ENCODE results near the gene ZNF621. TPM values are rescaled to one million over a fixed set of nuclear protein-coding genes. Genes with fewer than 3 reads are reported as not detected.

Gene ZNF621
- total RNA-seq, 1 experiment from 2014 or later = 20.0 TPM

DNA sequence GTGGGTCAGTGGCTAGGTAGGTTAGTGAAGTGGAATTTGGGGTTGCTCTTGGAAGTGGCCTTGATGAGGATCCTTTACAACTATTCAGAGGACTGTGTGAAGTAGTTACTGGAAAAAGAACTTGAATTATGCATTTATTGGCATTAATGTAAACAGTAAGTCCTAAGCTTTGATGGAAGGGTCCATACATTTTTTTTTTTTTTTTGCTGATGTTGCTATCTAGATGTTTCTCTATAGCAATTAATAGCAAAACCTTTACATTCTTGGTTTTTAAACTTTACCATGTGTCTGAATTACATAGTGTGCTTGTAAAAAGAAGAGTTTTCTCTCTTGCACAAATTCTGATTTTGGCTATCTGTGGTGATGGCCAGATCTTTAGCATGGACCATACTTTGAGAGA lies 9.5 kb downstream of the ZNF621 start (continued):
- TF ChIP-seq GABPB1 (CRISPR knock-in tag; IDR thresholded peaks at IDR 0.05) = no peak

DNA sequence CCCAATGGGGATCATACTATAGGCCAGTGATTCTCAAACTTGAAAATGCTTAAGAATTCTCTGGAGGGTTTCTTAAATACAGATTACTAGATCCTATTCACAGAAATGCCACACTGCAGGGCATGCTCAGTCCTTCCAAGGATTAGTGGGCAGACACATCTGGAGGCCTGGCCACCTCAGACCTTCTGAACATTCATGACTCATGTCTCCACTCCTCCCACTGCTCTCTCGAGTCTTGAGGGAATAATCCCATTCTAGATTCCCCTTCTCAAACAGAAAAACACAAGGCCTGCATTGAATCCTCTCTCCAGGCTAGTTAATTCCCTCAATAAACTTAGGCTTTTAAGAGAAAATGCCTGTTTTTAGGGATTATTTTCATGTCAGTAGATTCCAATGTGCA lies 22.1 kb downstream of the ZNF621 start:
- Mint-ChIP-seq H3K9me3 (peaks cover 21% of the 10 kb centered on the region), H3K4me1 (0 out of 2 replicates have a peak, but pooled peaks cover 3% of the 10 kb centered on the region), H3K27me3 (ENCODE audit: low read depth) (no peaks in the 10 kb centered on the region), H3K36me3 (peaks cover 5% of the 10 kb centered on the region), H3K27ac (no peak overlapping the region), H3K4me3 (no peak overlapping the region)
- CTCF ChIA-PET = no interaction called here
- TF ChIP-seq JAZF1 (CRISPR knock-in tag; IDR thresholded peaks at IDR 0.05) (no peak), FOXK1 (CRISPR knock-in tag; IDR thresholded peaks at IDR 0.05) (no peak), ESRRA (CRISPR knock-in tag; IDR thresholded peaks at IDR 0.05; ENCODE audit: borderline replicate concordance) (no peak), PRRX2 (CRISPR knock-in tag; IDR thresholded peaks at IDR 0.05) (no peak), TEAD1 (CRISPR knock-in tag; IDR thresholded peaks at IDR 0.05) (no peak), TP53 (CRISPR knock-in tag; IDR thresholded peaks at IDR 0.05) (no peak)
- TF ChIP-seq, protein P1, sequence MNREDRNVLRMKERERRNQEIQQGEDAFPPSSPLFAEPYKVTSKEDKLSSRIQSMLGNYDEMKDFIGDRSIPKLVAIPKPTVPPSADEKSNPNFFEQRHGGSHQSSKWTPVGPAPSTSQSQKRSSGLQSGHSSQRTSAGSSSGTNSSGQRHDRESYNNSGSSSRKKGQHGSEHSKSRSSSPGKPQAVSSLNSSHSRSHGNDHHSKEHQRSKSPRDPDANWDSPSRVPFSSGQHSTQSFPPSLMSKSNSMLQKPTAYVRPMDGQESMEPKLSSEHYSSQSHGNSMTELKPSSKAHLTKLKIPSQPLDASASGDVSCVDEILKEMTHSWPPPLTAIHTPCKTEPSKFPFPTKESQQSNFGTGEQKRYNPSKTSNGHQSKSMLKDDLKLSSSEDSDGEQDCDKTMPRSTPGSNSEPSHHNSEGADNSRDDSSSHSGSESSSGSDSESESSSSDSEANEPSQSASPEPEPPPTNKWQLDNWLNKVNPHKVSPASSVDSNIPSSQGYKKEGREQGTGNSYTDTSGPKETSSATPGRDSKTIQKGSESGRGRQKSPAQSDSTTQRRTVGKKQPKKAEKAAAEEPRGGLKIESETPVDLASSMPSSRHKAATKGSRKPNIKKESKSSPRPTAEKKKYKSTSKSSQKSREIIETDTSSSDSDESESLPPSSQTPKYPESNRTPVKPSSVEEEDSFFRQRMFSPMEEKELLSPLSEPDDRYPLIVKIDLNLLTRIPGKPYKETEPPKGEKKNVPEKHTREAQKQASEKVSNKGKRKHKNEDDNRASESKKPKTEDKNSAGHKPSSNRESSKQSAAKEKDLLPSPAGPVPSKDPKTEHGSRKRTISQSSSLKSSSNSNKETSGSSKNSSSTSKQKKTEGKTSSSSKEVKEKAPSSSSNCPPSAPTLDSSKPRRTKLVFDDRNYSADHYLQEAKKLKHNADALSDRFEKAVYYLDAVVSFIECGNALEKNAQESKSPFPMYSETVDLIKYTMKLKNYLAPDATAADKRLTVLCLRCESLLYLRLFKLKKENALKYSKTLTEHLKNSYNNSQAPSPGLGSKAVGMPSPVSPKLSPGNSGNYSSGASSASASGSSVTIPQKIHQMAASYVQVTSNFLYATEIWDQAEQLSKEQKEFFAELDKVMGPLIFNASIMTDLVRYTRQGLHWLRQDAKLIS (CRISPR knock-in tag; IDR thresholded peaks at IDR 0.05; ENCODE audit: borderline replicate concordance) = no peak
- TF ChIP-seq, protein P2, sequence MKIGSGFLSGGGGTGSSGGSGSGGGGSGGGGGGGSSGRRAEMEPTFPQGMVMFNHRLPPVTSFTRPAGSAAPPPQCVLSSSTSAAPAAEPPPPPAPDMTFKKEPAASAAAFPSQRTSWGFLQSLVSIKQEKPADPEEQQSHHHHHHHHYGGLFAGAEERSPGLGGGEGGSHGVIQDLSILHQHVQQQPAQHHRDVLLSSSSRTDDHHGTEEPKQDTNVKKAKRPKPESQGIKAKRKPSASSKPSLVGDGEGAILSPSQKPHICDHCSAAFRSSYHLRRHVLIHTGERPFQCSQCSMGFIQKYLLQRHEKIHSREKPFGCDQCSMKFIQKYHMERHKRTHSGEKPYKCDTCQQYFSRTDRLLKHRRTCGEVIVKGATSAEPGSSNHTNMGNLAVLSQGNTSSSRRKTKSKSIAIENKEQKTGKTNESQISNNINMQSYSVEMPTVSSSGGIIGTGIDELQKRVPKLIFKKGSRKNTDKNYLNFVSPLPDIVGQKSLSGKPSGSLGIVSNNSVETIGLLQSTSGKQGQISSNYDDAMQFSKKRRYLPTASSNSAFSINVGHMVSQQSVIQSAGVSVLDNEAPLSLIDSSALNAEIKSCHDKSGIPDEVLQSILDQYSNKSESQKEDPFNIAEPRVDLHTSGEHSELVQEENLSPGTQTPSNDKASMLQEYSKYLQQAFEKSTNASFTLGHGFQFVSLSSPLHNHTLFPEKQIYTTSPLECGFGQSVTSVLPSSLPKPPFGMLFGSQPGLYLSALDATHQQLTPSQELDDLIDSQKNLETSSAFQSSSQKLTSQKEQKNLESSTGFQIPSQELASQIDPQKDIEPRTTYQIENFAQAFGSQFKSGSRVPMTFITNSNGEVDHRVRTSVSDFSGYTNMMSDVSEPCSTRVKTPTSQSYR (CRISPR knock-in tag; IDR thresholded peaks at IDR 0.05) = no peak
- TF ChIP-seq, protein P3, sequence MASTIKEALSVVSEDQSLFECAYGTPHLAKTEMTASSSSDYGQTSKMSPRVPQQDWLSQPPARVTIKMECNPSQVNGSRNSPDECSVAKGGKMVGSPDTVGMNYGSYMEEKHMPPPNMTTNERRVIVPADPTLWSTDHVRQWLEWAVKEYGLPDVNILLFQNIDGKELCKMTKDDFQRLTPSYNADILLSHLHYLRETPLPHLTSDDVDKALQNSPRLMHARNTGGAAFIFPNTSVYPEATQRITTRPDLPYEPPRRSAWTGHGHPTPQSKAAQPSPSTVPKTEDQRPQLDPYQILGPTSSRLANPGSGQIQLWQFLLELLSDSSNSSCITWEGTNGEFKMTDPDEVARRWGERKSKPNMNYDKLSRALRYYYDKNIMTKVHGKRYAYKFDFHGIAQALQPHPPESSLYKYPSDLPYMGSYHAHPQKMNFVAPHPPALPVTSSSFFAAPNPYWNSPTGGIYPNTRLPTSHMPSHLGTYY (CRISPR knock-in tag; IDR thresholded peaks at IDR 0.05) = no peak
- TF ChIP-seq, protein P4, sequence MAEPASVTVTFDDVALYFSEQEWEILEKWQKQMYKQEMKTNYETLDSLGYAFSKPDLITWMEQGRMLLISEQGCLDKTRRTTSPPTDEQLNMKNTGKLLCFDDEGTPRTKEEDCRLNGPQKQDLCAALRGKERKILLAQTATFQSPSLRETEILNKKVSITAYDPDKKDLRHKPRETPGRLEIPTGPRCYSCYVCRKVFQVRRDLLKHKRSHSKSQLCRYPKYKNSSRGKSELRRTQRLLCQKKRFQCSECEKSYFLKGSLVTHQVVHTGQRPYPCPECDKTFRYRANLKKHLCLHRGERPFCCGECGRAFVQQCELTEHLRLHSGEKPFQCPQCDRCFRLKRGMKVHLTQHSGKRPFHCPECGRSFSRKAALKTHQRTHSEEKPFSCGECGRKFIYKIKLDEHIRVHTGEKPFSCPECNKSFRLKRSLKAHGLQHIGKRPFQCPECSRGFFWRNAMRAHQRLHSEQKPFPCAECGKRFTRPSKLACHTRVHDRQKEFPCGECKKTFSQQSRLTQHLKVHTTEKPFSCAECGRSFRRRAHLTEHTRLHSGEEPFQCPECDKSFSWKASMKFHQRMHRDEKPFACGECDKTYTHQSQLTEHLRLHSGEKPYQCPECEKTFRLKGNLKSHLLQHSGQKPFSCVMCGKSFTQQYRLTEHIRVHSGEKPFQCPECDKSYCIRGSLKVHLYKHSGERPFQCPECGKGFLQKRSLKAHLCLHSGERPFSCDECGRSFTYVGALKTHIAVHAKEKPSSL (CRISPR knock-in tag; conservative IDR thresholded peaks at IDR 0.05) = no peak
- POLR2A ChIA-PET = no interaction called here
- DNase-seq (ENCODE audit: low spot score) = no peak
- no peak for ATAC-seq

DNA sequence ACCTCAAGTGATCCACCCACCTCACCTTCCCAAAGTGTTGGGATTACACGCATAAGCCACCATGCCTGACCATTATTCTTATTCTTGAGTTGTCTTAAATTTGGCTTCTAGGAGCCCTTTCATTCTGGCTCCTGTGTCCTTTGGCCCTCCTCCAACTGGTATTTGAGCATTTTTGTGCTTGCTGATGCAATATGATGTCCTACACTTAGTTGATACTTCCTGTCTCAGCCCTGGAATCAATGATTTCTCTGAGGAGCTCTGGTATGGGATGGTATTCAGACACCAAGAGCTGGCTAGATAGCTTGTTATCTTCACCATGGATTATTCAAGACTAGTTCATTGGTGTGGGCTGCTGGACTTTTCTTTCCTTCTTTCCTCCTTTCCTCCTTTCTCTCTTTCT lies 25.4 kb downstream of the ZNF621 start:
- Mint-ChIP-seq H3K27ac (no peak overlapping the region), H3K4me3 (no peak overlapping the region), H3K36me3 (peaks cover 5% of the 10 kb centered on the region), H3K27me3 (ENCODE audit: low read depth) (no peaks in the 10 kb centered on the region), H3K4me1 (0 out of 2 replicates have a peak, but pooled peaks cover 3% of the 10 kb centered on the region), H3K9me3 (peaks cover 29% of the 10 kb centered on the region)
- CTCF ChIA-PET = no interaction called here
- POLR2A ChIA-PET = no interaction called here
- no peak for DNase-seq (ENCODE audit: low spot score)
- ATAC-seq = no peak
- TF ChIP-seq JUN (CRISPR knock-in tag; IDR thresholded peaks at IDR 0.05) = no peak
- no peak for TF ChIP-seq FOXK1 (CRISPR knock-in tag; IDR thresholded peaks at IDR 0.05)
- TF ChIP-seq ZNF396 (CRISPR knock-in tag; IDR thresholded peaks at IDR 0.05; ENCODE audit: borderline replicate concordance) = no peak
- TF ChIP-seq CREB1 (CRISPR knock-in tag; IDR thresholded peaks at IDR 0.05) = no peak
- TF ChIP-seq, protein P5, sequence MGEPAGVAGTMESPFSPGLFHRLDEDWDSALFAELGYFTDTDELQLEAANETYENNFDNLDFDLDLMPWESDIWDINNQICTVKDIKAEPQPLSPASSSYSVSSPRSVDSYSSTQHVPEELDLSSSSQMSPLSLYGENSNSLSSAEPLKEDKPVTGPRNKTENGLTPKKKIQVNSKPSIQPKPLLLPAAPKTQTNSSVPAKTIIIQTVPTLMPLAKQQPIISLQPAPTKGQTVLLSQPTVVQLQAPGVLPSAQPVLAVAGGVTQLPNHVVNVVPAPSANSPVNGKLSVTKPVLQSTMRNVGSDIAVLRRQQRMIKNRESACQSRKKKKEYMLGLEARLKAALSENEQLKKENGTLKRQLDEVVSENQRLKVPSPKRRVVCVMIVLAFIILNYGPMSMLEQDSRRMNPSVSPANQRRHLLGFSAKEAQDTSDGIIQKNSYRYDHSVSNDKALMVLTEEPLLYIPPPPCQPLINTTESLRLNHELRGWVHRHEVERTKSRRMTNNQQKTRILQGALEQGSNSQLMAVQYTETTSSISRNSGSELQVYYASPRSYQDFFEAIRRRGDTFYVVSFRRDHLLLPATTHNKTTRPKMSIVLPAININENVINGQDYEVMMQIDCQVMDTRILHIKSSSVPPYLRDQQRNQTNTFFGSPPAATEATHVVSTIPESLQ (CRISPR knock-in tag; IDR thresholded peaks at IDR 0.05) = no peak
- no peak for TF ChIP-seq GABPB1 (CRISPR knock-in tag; IDR thresholded peaks at IDR 0.05)
- TF ChIP-seq NR1H2 (CRISPR knock-in tag; IDR thresholded peaks at IDR 0.05) = no peak
- TF ChIP-seq ZNF263 (CRISPR knock-in tag; IDR thresholded peaks at IDR 0.05; ENCODE audit: low read depth) = no peak
- no peak for TF ChIP-seq SMAD3 (CRISPR knock-in tag; IDR thresholded peaks at IDR 0.05; ENCODE audit: borderline replicate concordance)
- TF ChIP-seq, protein P6, sequence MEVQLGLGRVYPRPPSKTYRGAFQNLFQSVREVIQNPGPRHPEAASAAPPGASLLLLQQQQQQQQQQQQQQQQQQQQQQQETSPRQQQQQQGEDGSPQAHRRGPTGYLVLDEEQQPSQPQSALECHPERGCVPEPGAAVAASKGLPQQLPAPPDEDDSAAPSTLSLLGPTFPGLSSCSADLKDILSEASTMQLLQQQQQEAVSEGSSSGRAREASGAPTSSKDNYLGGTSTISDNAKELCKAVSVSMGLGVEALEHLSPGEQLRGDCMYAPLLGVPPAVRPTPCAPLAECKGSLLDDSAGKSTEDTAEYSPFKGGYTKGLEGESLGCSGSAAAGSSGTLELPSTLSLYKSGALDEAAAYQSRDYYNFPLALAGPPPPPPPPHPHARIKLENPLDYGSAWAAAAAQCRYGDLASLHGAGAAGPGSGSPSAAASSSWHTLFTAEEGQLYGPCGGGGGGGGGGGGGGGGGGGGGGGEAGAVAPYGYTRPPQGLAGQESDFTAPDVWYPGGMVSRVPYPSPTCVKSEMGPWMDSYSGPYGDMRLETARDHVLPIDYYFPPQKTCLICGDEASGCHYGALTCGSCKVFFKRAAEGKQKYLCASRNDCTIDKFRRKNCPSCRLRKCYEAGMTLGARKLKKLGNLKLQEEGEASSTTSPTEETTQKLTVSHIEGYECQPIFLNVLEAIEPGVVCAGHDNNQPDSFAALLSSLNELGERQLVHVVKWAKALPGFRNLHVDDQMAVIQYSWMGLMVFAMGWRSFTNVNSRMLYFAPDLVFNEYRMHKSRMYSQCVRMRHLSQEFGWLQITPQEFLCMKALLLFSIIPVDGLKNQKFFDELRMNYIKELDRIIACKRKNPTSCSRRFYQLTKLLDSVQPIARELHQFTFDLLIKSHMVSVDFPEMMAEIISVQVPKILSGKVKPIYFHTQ (CRISPR knock-in tag; IDR thresholded peaks at IDR 0.05) = no peak
- TF ChIP-seq HMGA2 (CRISPR knock-in tag; IDR thresholded peaks at IDR 0.05) = no peak
